CD4-positive, alpha-beta T cell treated with Interleukin-2 at 100 ng/mL for 4 hours (primary cell): Measurements from ENCODE around the gene VARS1.
A peak's percentile ranks its signal among the peaks of the same experiment; 100 is the strongest.
"Not testable (repeated sequence)": the region's sequence is repeated elsewhere in the genome, so short reads cannot be mapped to it uniquely, and the experiment has no call there.

Experiments used
- DNase-seq: peaks from one replicate; pipeline ENCODE4 v3.0.0-alpha.2; 2020; ENCODE audit warnings: low spot score

Gene VARS1

DNA sequence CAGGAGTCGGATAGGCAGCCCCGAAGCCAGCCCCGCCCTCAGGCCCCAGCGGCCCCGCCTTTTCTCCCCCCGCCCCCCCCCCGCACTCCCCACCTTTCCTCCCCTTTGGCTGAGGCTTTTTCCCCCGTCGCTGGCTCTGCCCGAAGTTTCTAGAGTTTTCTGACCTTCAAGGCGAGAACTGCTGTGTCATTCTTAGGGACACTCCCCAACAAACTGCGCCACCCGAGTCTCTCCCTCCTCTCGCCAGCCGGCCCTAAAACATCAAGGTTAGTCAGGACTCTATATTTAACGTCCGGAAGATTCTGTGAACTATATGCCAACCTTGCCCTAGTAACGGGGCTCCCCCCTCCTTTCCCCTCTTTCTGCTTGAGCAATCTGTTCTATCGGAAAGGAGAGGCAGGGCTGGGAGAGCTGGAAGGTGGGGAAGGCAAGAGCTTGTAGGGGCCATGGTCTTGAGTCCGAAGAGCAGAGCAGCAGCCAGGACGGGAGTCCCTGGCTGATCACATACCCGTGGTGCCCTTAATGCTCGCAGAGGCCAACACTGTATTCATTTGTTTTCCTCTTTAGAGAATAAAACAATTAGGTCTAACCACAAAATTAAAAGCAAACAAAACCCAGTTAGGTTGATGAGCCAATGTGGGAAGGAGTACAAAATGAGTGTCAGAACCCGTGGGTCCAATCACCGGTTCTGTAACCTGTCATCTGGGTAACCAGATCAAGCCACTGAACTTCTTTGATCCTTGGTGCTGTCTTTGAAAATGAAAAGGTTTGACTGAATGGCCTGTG, 26.7 kb upstream of the VARS1 start:
- peak; percentile 68 for DNase-seq

DNA sequence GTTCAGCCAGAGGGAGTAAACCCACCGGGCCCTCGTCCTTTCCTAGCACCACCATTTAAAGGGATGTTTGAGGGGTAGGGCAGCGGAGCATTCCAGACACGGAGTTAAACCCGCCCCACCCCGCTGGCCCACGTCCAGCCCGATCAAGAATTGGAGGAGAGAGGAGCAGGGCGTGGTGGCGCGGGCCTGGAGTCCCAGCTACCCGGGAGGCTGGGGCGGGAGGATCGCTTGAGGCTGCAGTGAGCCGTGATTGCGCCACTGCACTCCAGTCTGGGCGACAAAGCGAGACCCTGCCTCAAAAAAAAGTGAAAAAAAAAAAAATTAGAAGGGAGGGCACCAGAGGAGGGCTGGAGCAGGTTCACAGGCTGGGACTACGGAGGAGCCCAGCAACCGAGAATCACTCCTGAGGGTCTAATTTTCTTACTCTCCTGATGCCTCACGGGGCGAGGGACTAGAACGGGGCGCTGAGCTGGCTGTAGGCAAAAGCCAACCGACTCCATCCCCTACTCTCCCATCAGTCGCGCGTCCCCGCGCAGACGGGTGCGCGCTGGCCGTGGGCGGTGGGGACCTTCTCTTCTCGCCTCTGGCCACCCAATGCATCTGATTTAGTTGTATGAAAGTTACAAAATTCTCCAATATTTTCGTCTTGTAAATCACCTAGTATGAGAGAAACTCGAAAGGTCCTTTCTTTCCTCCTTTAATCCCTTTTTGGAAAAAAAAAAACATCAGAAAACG, 25.9 kb upstream of the VARS1 start:
- DNase-seq, result peak; percentile 30

DNA sequence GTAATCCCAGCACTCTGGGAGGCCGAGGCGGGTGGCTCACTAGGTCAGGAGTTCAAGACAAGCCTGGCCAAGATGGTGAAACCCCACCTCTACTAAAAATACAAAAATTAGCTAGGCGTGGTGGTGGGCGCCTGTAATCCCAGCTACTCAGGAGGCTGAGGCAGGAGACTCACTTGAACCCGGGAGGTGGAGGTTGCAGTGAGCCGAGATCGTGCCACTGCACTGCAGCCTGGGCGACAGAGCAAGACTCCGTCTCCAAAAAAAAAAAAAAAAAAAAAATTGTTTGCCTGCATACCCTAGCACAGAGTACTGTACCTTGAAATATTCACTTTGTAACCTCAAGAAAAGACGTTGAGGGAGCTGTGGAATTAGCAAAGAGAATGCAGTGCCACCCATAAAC, 24.8 kb upstream of the VARS1 start:
- not testable (repeated sequence) for DNase-seq

DNA sequence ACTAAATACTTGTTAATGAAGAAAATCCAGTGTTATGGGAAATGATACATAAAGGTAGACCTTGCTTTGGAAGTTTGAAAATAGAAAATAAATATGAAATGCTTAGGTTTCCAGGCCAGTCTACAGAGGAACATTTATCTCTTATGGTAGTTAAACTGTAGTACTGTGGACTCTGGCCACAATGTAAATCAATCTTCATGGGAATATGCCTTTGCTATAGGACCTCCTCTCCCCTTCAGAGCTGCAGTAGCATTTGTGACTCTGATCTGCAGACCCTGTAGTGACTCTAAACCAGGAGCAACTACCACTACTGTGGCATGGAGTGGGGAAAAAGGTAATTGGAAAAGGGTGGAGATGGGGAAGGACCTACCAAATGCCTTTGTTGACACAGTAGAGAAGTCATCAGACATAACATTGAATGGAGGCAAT, 24.3 kb upstream of the VARS1 start:
- no peak for DNase-seq

- DNase-seq, result not testable (repeated sequence)
These were observed 22.5 kb upstream of the VARS1 start for GRCh38 chr6:31817929-31818511.

DNA sequence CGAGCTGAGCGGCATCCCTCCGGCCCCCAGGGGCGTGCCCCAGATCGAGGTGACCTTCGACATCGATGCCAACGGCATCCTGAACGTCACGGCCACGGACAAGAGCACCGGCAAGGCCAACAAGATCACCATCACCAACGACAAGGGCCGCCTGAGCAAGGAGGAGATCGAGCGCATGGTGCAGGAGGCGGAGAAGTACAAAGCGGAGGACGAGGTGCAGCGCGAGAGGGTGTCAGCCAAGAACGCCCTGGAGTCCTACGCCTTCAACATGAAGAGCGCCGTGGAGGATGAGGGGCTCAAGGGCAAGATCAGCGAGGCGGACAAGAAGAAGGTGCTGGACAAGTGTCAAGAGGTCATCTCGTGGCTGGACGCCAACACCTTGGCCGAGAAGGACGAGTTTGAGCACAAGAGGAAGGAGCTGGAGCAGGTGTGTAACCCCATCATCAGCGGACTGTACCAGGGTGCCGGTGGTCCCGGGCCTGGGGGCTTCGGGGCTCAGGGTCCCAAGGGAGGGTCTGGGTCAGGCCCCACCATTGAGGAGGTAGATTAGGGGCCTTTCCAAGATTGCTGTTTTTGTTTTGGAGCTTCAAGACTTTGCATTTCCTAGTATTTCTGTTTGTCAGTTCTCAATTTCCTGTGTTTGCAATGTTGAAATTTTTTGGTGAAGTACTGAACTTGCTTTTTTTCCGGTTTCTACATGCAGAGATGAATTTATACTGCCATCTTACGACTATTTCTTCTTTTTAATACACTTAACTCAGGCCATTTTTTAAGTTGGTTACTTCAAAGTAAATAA, 21.8 kb upstream of the VARS1 start:
- peak; percentile 65 for DNase-seq

DNA sequence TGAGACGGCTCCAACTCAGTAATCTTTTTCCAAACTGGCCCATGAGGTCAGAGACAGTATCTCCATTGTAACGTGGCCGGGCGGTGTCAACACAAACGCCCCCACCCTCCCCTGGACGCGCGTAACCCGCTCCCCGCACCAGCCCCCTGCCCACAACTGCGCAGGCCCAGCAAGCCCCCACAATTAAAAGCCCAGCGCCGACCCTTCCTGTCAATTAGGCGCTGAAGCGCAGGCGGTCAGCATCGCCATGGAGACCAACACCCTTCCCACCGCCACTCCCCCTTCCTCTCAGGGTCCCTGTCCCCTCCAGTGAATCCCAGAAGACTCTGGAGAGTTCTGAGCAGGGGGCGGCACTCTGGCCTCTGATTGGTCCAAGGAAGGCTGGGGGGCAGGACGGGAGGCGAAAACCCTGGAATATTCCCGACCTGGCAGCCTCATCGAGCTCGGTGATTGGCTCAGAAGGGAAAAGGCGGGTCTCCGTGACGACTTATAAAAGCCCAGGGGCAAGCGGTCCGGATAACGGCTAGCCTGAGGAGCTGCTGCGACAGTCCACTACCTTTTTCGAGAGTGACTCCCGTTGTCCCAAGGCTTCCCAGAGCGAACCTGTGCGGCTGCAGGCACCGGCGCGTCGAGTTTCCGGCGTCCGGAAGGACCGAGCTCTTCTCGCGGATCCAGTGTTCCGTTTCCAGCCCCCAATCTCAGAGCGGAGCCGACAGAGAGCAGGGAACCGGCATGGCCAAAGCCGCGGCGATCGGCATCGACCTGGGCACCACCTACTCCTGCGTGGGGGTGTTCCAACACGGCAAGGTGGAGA, 19.7 kb upstream of the VARS1 start, which contains the start of the genes HSPA1A and HSPA1L:
Gene HSPA1A (plus strand): TSS at position 519 of the 814 bp plus-strand sequence. CDS start 214 bp downstream, at position 733.
Gene HSPA1L (minus strand): TSS at position 259 of the 814 bp plus-strand sequence. CDS start 3,311 bp downstream, outside the sequence.
- DNase-seq, result peak; percentile 84

- peak; percentile 73 for DNase-seq
These were observed 19.1 kb upstream of the VARS1 start for GRCh38 chr6:31814677-31815024.

DNA sequence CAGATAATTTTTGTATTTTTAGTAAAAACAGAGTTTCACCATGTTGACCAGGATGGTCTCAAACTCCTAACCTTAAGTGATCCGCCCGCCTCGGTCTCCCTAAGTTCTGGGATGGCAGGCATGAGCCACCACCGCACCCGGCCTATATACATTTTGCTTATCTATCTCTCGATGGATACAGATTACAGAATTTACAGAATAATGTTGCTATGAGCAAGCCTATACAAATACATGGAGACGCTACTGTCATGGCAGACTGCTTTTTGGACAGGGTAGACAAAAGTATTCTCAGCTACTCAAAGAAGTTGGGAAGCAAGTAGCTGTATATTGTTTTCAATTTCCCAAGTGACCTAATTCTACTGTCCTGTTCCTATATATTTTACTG, 17.9 kb upstream of the VARS1 start:
- no peak for DNase-seq

DNA sequence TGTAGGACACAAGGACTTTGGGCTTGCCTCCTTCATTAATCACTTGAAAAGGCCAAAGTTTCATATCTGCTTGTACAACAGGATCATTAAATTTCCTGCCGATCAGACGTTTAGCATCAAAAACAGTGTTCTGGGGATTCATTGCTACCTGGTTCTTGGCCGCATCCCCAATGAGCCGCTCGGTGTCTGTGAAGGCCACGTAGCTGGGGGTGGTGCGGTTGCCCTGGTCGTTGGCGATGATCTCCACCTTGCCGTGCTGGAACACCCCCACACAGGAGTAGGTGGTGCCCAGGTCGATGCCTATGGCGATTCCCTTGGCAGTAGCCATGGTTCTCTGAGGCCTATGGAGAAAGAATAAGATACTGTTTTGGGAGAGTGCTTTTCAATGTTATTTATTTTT, 16.1 kb upstream of the VARS1 start:
- DNase-seq, result no peak

DNA sequence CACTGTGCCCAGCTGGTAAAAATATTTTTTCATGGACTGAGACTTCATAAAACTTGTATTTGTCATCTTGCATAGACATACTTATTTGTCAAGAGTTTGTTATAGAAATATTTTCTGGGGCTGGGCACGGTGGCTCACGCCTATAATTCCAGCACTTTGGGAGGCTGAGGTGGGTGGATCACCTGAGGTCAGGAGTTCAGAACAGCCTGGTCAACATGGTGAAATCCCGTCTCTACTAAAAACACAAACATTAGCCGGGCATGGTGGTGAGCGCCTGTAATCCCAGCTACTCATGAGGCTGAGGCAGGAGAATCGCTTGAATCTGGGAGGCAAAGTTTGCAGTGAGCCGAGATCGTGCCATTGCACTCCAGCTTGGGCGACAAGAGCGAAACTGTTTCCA, 13.0 kb upstream of the VARS1 start:
- not testable (repeated sequence) for DNase-seq

DNA sequence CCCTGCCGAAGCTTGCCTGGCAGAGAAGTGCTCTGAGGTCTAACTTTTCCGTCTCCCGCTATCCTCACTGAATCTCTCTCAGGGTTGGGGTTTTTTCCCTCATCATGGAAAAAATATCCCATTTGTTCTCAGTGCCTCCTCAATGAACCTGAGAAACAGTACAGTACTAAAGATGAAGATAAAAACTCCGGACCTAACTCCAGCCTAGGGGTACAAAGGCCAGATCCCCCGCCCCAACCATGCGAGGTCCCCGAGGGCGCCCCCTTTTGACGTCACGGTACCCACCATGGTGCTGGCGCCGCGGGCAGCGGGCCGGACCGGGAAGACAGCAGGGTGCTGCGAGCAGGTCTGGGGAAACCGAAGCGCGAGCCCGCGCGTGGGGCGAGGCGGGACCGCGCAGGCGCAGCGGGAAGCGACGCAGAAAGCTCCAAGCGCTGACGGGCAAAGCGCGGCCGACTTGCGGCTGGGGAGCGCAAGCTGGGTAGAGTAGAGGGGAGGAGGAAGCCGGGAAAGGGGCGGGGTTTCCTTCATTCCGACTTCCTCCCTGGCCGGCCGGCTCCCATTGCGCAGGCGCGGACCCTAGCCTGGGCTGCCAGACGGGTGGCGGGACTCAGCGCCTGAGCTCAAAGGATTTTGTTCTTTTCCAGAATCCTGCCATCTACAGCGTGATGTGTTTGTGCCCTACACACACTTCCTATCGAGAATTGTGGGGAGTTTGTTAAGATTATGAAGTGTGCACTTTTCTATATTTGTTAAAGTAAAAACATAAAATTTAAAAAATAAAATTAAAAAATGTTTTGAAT, 11.1 kb upstream of the VARS1 start, which contains the start of gene LSM2:
Gene LSM2 (minus strand): TSS at position 497 of the 803 bp plus-strand sequence. CDS start 209 bp downstream, at position 288.
- peak; percentile 97 for DNase-seq

GRCh38 chr6:31805939-31806469, 10.5 kb upstream of the VARS1 start:
- DNase-seq, result no peak

DNA sequence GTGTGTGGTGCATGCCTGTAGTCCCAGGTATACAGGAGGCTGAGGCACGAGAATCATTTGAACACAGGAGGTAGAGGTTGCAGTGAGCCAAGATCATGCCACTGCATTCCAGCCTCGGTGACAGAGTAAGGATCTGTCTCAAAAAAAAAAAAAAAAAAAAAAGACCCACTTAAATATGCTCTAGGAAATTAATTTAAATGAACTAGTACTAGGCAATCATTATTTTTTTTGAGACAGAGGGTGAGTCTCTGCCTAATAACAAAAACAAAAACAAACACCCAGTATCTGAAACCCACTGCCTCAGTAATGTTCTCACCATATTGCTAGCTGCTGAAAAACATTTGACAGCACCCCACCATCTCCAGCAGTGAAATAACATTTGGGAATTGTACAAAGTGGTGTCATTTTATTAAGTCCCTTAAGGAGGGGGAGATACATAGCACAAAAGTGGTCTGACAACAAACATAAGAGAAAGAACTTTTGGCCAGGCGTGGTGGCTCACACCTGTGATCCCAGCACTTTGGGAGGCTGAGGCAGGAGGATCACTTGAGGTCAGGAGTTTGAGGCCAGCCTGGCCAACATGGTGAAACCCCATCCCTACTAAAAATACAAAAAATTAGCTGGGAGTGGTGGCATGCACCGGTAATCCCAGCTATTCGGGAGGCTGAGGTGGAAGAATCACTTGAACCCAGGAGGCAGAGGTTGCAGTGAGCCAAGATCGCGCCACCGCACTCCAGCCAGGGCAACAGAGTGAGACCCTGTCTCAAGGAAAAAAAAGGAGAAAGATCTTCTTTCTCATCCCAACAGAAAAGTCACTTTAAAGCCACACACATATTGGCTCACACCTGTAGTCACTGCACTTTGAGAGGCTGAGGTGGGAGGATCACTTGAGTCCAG, 5.7 kb upstream of the VARS1 start:
- DNase-seq, result not testable (repeated sequence)

DNA sequence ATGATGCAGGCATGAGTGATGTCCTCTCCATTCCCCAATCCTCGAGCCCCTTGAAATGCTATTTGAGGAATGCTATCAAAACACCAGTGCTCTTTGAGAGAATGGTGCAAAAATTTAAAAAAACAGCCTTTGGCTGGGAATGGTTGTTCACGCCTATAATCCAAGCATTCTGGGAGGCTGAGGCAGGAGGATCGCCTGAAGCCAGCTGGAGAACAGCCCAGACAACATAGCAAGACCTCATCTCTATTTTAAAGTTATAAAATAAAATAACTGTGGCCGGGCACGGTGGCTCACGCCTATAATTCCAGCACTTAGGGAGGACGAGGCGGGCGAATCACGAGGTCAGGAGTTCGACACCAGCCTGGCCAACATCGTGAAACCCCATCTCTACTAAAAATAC, 4.2 kb upstream of the VARS1 start:
- DNase-seq, result no peak

GRCh38 chr6:31797588-31797987, 2.0 kb upstream of the VARS1 start:
- DNase-seq, result peak; percentile 54

- no peak for DNase-seq
These were observed 1.4 kb upstream of the VARS1 start for GRCh38 chr6:31796993-31797385.

DNA sequence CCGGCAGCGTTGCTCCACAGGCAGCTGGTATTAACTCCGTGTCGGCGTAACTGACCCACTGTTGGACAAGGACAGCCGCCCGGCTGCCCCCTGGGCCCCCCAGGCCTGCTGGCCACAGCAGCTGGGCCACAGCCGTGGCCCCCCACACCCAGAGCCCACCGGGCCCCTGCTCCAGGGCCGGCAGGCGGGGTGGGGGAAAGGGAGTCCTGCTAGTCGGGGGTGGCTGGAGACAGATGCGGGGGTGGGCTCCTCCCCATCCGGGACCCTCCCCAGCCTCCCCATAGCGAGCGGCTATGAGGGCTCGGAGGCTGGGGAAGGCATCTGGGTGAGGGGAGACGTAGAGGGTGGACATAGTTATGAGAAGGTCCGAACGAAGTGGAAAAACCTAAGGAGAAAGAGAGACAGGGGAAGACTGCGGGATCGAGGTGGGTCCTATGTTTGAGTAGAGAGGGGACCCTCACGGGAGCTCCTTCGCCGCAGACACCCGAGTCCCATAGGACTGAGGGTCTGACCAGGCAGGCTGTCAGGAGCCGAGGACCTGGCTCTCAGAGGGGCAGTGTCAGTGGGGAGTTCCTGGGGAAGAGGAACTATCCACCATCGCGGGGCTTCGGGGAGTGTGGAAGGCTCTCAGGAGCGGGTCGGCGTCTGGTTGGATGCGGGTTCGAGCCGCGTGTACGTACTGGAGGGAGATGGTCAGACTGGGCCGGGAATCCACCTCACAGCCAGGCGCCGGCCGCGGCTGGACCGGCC, 511 bp downstream of the VARS1 start:
- no peak for DNase-seq
